ENCODE measurements around the gene ANKMY1. TPM values are rescaled to one million over a fixed set of nuclear protein-coding genes. Genes with fewer than 3 reads are reported as not detected.
A peak's percentile ranks its signal among the peaks of the same experiment; 100 is the strongest.
"Not testable (repeated sequence)": the region's sequence is repeated elsewhere in the genome, so short reads cannot be mapped to it uniquely, and the experiment has no call there.

Gene ANKMY1
- total RNA-seq, 2 donors from 2014 or later = 31.6 to 44.9 TPM

GRCh38 chr2:240555541-240556250 lies 2.1 kb downstream of the ANKMY1 start:
- peaks cover 2 to 3% of the 10 kb centered on the region in 2 donors for H3K9me3 Mint-ChIP-seq
- ATAC-seq (replicated peaks in 1 of 2) = no peak
- DNase-seq = no peak

GRCh38 chr2:240554767-240555493 lies 2.9 kb downstream of the ANKMY1 start:
- Mint-ChIP-seq H3K4me3 (no peak overlapping the region), H3K27ac (no peak overlapping the region), H3K9me3 (peaks cover 2 to 4% of the 10 kb centered on the region in 2 donors), H3K27me3 (ENCODE audit: low read depth) (no peaks in the 10 kb centered on the region), H3K36me3 (ENCODE audit: insufficient read depth in 2 of 2) (peaks cover 10 to 24% of the 10 kb centered on the region in 2 donors), H3K4me1 (ENCODE audit: low read depth) (peaks cover 31% of the 10 kb centered on the region)
- ATAC-seq (replicated peaks in 1 of 2) (no peak), DNase-seq (no peak)

More at GRCh38 chr2:240555541-240556250, 2.1 kb downstream of the ANKMY1 start:
- Mint-ChIP-seq H3K4me3 (no peak overlapping the region), H3K27me3 (ENCODE audit: low read depth) (no peaks in the 10 kb centered on the region), H3K4me1 (ENCODE audit: low read depth) (peaks cover 32% of the 10 kb centered on the region), H3K36me3 (ENCODE audit: insufficient read depth in 2 of 2) (peaks cover 10 to 20% of the 10 kb centered on the region in 2 donors), H3K27ac (no peak overlapping the region)

GRCh38 chr2:240553956-240554480 lies 3.8 kb downstream of the ANKMY1 start:
- Mint-ChIP-seq H3K4me1 (ENCODE audit: low read depth) (peaks cover 22% of the 10 kb centered on the region), H3K36me3 (ENCODE audit: insufficient read depth in 2 of 2) (peaks cover 10 to 24% of the 10 kb centered on the region in 2 donors)
- DNase-seq = no peak

GRCh38 chr2:240551811-240552210 lies 6.0 kb downstream of the ANKMY1 start:
- H3K9me3 Mint-ChIP-seq = peaks cover 4% of the 10 kb centered on the region in 2 donors
- H3K27ac Mint-ChIP-seq = peak overlapping the region; percentile 19
- H3K36me3 Mint-ChIP-seq (ENCODE audit: insufficient read depth in 2 of 2) = peaks cover 12 to 28% of the 10 kb centered on the region in 2 donors
- DNase-seq = no peak
- no peak for ATAC-seq (replicated peaks in 1 of 2)
- H3K4me1 Mint-ChIP-seq (ENCODE audit: low read depth) = peaks cover 6% of the 10 kb centered on the region
- H3K4me3 Mint-ChIP-seq = no peak overlapping the region
- no peaks in the 10 kb centered on the region for H3K27me3 Mint-ChIP-seq (ENCODE audit: low read depth)

More at GRCh38 chr2:240553956-240554480, 3.8 kb downstream of the ANKMY1 start:
- Mint-ChIP-seq H3K4me3 (no peak overlapping the region), H3K27ac (no peak overlapping the region), H3K9me3 (peaks cover 2 to 4% of the 10 kb centered on the region in 2 donors), H3K27me3 (ENCODE audit: low read depth) (no peaks in the 10 kb centered on the region)
- ATAC-seq (replicated peaks in 1 of 2) = no peak

- Mint-ChIP-seq H3K27me3 (ENCODE audit: low read depth) (no peaks in the 10 kb centered on the region), H3K9me3 (peaks cover 4% of the 10 kb centered on the region in 2 donors), H3K4me1 (ENCODE audit: low read depth) (peaks cover under 1% of the 10 kb centered on the region), H3K36me3 (ENCODE audit: insufficient read depth in 2 of 2) (peaks cover 12 to 28% of the 10 kb centered on the region in 2 donors), H3K27ac (no peak overlapping the region), H3K4me3 (no peak overlapping the region)
- no peak for DNase-seq
- no peak for ATAC-seq (replicated peaks in 1 of 2)
Observed at GRCh38 chr2:240551288-240551687, 6.5 kb downstream of the ANKMY1 start.

GRCh38 chr2:240539906-240540305 lies 17.9 kb downstream of the ANKMY1 start:
- ATAC-seq (replicated peaks in 1 of 2) (no peak), DNase-seq (no peak)
- peaks cover 2 to 17% of the 10 kb centered on the region in 2 donors for H3K36me3 Mint-ChIP-seq (ENCODE audit: insufficient read depth in 2 of 2)
- no peaks in the 10 kb centered on the region for H3K27me3 Mint-ChIP-seq (ENCODE audit: low read depth)
- H3K4me3 Mint-ChIP-seq = no peak overlapping the region
- H3K9me3 Mint-ChIP-seq = no peaks in the 10 kb centered on the region
- no peak overlapping the region for H3K27ac Mint-ChIP-seq
- H3K4me1 Mint-ChIP-seq (ENCODE audit: low read depth) = peaks cover 8% of the 10 kb centered on the region

- H3K4me1 Mint-ChIP-seq (ENCODE audit: low read depth); ATAC-seq (replicated peaks in 1 of 2); H3K27me3 Mint-ChIP-seq (ENCODE audit: low read depth); DNase-seq; H3K27ac Mint-ChIP-seq; H3K9me3 Mint-ChIP-seq; H3K4me3 Mint-ChIP-seq: not testable (repeated sequence)
- peaks cover 2 to 24% of the 10 kb centered on the region in 2 donors for H3K36me3 Mint-ChIP-seq (ENCODE audit: insufficient read depth in 2 of 2)
Observed at GRCh38 chr2:240539101-240539500, 18.7 kb downstream of the ANKMY1 start.

- Mint-ChIP-seq H3K36me3 (ENCODE audit: insufficient read depth in 2 of 2) (peaks cover 4 to 28% of the 10 kb centered on the region in 2 donors), H3K9me3 (no peaks in the 10 kb centered on the region), H3K27ac (no peak overlapping the region), H3K27me3 (ENCODE audit: low read depth) (no peaks in the 10 kb centered on the region), H3K4me3 (no peak overlapping the region), H3K4me1 (ENCODE audit: low read depth) (peaks cover 8% of the 10 kb centered on the region)
- ATAC-seq (replicated peaks in 1 of 2) = no peak
- DNase-seq = no peak
Observed at GRCh38 chr2:240538031-240538780, 19.6 kb downstream of the ANKMY1 start.

GRCh38 chr2:240532031-240532775 lies 25.6 kb downstream of the ANKMY1 start:
- H3K27ac Mint-ChIP-seq = no peak overlapping the region
- H3K27me3 Mint-ChIP-seq (ENCODE audit: low read depth) = no peaks in the 10 kb centered on the region
- no peak overlapping the region for H3K4me3 Mint-ChIP-seq
- H3K9me3 Mint-ChIP-seq = peaks cover 14% of the 10 kb centered on the region in 2 donors
- no peaks in the 10 kb centered on the region for H3K4me1 Mint-ChIP-seq (ENCODE audit: low read depth)
- DNase-seq (no peak), ATAC-seq (replicated peaks in 1 of 2) (no peak)
- H3K36me3 Mint-ChIP-seq (ENCODE audit: insufficient read depth in 2 of 2) = peaks cover 25 to 57% of the 10 kb centered on the region in 2 donors

GRCh38 chr2:240531038-240531437 lies 26.8 kb downstream of the ANKMY1 start:
- Mint-ChIP-seq H3K4me1 (ENCODE audit: low read depth) (no peaks in the 10 kb centered on the region), H3K27ac (no peak overlapping the region), H3K27me3 (ENCODE audit: low read depth) (no peaks in the 10 kb centered on the region), H3K36me3 (ENCODE audit: insufficient read depth in 2 of 2) (peaks cover 29 to 63% of the 10 kb centered on the region in 2 donors), H3K4me3 (no peak overlapping the region), H3K9me3 (peaks cover 17 to 19% of the 10 kb centered on the region in 2 donors)
- no peak for ATAC-seq (replicated peaks in 1 of 2)
- DNase-seq = no peak

- Mint-ChIP-seq H3K9me3 (peaks cover 17 to 23% of the 10 kb centered on the region in 2 donors), H3K4me1 (ENCODE audit: low read depth) (no peaks in the 10 kb centered on the region), H3K27ac (no peak overlapping the region), H3K27me3 (ENCODE audit: low read depth) (no peaks in the 10 kb centered on the region), H3K4me3 (no peak overlapping the region), H3K36me3 (ENCODE audit: insufficient read depth in 2 of 2) (peaks cover 33 to 67% of the 10 kb centered on the region in 2 donors)
- ATAC-seq (replicated peaks in 1 of 2) (no peak), DNase-seq (no peak)
Observed at GRCh38 chr2:240530181-240530580, 27.6 kb downstream of the ANKMY1 start.

- peaks cover 18 to 27% of the 10 kb centered on the region in 2 donors for H3K9me3 Mint-ChIP-seq
- H3K4me1 Mint-ChIP-seq (ENCODE audit: low read depth) = no peaks in the 10 kb centered on the region
- ATAC-seq (replicated peaks in 1 of 2) = no peak
- no peak for DNase-seq
- no peak overlapping the region for H3K4me3 Mint-ChIP-seq
- H3K27me3 Mint-ChIP-seq (ENCODE audit: low read depth) = no peaks in the 10 kb centered on the region
- H3K36me3 Mint-ChIP-seq (ENCODE audit: insufficient read depth in 2 of 2) = peaks cover 39 to 70% of the 10 kb centered on the region in 2 donors
- no peak overlapping the region for H3K27ac Mint-ChIP-seq
Observed at GRCh38 chr2:240529344-240529999, 28.3 kb downstream of the ANKMY1 start.
